Mesodermal cell (in vitro differentiated cells): ENCODE measurements around the gene ZNF581.

Experiments
- H3K27ac ChIP-seq: 2 replicates; pipeline ENCODE4 v1.7.0; 2013; ENCODE audit warnings: mild to moderate bottlenecking, low read depth, low read length, moderate library complexity; ENCODE audit not compliant: severe bottlenecking
- H3K36me3 ChIP-seq: 2 replicates; pipeline ENCODE4 v1.7.1; 2013; ENCODE audit warnings: mild to moderate bottlenecking, low read length, moderate library complexity; ENCODE audit not compliant: control insufficient read depth, insufficient read depth
- H3K4me1 ChIP-seq: one replicate; pipeline ENCODE4 v1.7.1; 2013; ENCODE audit warnings: mild to moderate bottlenecking, low read length; ENCODE audit not compliant: insufficient read depth, control insufficient read depth, poor library complexity, severe bottlenecking
- H3K4me3 ChIP-seq: 2 replicates; pipeline ENCODE4 v1.7.0; 2013; ENCODE audit warnings: low read length, control low read depth, mild to moderate bottlenecking; ENCODE audit not compliant: insufficient read depth, poor library complexity, severe bottlenecking; ENCODE audit errors: extremely low read depth
- H3K9me3 ChIP-seq: 2 replicates; pipeline ENCODE4 v1.7.1; 2013; ENCODE audit warnings: mild to moderate bottlenecking, low read length, moderate library complexity; ENCODE audit not compliant: control insufficient read depth
- WGBS, 2 experiments: methylation state at CpG; one replicate each; pipeline ENCODE4 v1.1.5; 2013; ENCODE audit warnings: missing lambda C conversion rate in 2 of 2; ENCODE audit not compliant: insufficient coverage in 2 of 2; 5-methylcytosine and 5-hydroxymethylcytosine counted together

Gene ZNF581

DNA sequence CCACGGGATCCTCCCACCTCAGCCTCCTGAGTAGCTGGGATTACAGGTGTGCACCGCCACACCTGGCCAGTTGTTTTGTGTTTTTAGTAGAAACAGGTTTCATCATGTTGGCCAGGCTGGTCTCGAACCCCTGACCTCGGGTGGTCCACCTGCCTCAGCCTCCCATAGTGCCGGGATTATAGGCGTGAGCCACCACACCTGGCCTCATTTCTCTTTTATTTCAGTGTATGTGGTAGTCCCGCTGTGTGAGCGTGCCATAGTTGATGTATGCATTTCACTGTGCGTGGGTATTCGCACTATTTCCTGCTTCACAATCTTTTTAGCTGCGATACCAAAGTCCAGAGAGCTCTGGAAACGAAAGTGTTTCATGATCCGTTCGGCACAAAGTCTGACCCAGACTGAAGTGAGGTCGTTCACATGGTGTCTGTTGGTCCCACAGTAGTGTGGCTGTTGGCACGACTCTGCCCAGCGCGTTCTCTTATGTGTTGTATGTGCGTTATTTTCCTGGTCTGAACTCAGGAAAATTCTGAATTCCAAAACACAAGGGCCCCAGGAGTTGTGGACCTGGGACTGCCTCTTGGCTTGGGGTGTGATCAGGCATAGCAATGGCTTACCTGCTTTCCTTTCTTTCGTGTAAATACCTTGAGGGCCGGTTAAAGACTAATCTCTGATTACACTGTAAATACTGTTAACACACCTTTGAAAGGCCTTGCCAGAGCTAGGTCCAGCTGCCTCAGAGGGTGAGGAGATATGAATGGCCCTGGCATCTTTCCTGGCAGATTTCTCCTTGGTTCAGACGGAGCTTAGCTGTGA, 40.2 kb downstream of the ZNF581 start:
- Histone ChIP-seq H3K4me1 (peaks cover 20% of the 10 kb centered on the region), H3K36me3 (peaks cover 81% of the 10 kb centered on the region), H3K9me3 (no peaks in the 10 kb centered on the region), H3K27ac (no peak overlapping the region), H3K4me3 (no peak overlapping the region)
- WGBS, 2 experiments: 93 to 97% methylated on average over 14 to 19 of the region's 22 CpGs

DNA sequence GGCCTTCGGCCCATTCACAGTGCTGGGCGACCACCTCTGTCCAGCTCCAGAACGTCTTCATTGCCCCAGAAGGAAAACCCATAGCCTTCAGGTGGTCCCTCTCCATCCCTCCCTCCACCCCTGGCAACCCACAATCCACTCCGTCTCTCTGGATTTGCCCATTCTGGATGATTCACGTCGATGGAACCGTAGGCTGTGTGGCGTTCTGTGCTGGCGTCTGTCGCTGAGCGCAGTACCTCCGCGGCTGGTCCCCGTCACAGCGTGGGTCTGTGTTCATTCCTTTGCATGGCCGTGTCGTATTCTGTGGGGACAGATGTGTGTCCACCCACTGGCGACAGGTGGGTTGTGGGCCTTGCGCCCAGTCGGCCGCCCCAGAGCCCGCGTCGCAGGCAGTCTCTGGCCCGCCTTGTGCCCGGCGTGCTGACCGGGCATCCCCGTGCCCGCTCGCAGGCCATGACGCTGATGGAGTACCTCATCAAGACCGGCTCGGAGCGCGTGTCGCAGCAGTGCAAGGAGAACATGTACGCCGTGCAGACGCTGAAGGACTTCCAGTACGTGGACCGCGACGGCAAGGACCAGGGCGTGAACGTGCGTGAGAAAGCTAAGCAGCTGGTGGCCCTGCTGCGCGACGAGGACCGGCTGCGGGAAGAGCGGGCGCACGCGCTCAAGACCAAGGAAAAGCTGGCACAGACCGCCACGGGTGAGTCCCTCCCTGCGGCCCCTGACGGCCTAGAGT, 41.7 kb downstream of the ZNF581 start:
- H3K27ac ChIP-seq: no peak overlapping the region
- H3K4me1 ChIP-seq: peaks cover 7% of the 10 kb centered on the region
- H3K4me3 ChIP-seq: no peak overlapping the region
- no peaks in the 10 kb centered on the region for H3K9me3 ChIP-seq
- peaks cover 80% of the 10 kb centered on the region for H3K36me3 ChIP-seq
- 95 to 97% methylated on average over 59 to 60 of the region's 60 CpGs for WGBS, 2 experiments

DNA sequence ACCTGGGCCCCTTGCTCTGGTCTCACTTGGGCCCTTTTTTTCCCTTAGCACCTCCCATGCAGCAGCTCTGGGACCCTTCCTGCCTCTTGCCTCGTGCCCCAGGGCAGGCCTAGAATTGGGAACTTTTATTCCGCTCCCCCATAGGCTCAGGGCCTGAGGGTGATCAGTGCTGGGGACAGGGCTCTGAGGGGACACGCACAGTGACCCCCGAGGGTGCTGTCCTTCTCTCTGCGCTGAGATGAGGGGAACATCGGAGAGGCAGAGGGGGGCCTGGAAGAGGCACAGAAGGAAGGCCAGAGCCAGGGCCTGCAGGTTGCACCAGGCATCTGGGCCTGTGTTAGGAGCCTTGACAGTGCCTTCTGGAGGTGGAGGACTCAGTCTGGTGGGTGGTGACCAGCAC, 42.3 kb downstream of the ZNF581 start:
- H3K4me1 ChIP-seq: peaks cover 2% of the 10 kb centered on the region
- 94 to 97% methylated on average over 4 to 6 of the region's 6 CpGs for WGBS, 2 experiments
- H3K4me3 ChIP-seq: no peak overlapping the region
- no peaks in the 10 kb centered on the region for H3K9me3 ChIP-seq
- H3K27ac ChIP-seq: no peak overlapping the region
- H3K36me3 ChIP-seq: peaks cover 81% of the 10 kb centered on the region

DNA sequence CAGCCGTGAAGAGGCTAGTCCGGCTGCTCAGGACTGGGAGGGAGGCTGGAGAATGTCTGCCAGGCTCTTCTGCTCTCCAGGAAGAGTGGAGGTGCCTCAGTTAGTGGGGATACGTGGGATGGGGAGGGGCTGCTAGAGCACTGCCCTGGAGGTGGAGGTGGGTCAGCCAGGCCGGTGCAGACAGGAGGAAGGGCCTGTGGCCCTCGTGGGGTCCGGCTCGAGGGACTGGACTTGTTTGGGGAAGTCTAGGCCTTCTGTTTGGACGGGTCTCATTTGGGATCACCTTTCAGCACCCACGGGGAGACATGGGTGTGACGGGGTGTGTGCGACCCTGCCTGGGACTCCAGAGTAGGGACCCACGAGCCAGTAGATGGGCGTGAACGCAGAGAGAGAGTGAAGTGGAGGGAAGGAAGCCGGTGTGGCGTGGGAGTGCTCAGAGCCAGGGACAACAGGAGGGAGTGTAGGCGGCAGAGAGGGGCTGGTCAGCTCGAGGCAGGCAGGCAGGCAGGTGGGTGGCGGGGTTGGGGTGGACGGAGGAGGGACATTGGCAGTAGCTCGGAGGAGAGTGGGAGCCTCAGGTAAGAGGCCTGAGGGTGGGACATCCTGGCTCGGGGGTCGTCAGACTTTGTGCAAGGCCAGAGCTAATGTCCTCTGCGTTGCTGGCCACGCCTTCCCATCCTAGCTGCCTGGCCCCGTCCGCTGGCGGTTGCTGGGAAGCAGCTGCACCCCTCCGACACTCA, 43.0 kb downstream of the ZNF581 start:
- 96% methylated on average over 19 to 28 of the region's 29 CpGs for WGBS, 2 experiments
- no peak overlapping the region for H3K27ac ChIP-seq
- peaks cover 80% of the 10 kb centered on the region for H3K36me3 ChIP-seq

GRCh38 chr19:55687281-55688201, 44.1 kb downstream of the ZNF581 start:
- Histone ChIP-seq H3K36me3 (peaks cover 78% of the 10 kb centered on the region), H3K4me1 (no peaks in the 10 kb centered on the region), H3K27ac (no peak overlapping the region), H3K4me3 (no peak overlapping the region), H3K9me3 (no peaks in the 10 kb centered on the region)
- WGBS, 2 experiments: 91 to 95% methylated on average over 20 to 22 of the region's 22 CpGs

More for the DNA sequence above, 43.0 kb downstream of the ZNF581 start:
- no peaks in the 10 kb centered on the region for H3K4me1 ChIP-seq
- no peaks in the 10 kb centered on the region for H3K9me3 ChIP-seq
- no peak overlapping the region for H3K4me3 ChIP-seq

- no peak overlapping the region for H3K27ac ChIP-seq
- H3K36me3 ChIP-seq: peaks cover 82% of the 10 kb centered on the region
- H3K4me3 ChIP-seq: no peak overlapping the region
- 92 to 94% methylated on average over 23 to 24 of the region's 27 CpGs for WGBS, 2 experiments
- no peaks in the 10 kb centered on the region for H3K4me1 ChIP-seq
- no peaks in the 10 kb centered on the region for H3K9me3 ChIP-seq
These were observed 45.2 kb downstream of the ZNF581 start for GRCh38 chr19:55688422-55689218.

- Histone ChIP-seq H3K36me3 (peaks cover 82% of the 10 kb centered on the region), H3K27ac (no peak overlapping the region), H3K4me3 (no peak overlapping the region), H3K4me1 (no peaks in the 10 kb centered on the region), H3K9me3 (no peaks in the 10 kb centered on the region)
- 96 to 97% methylated on average over 25 to 30 of the region's 35 CpGs for WGBS, 2 experiments
These were observed 46.1 kb downstream of the ZNF581 start for GRCh38 chr19:55689411-55690108.

- no peaks in the 10 kb centered on the region for H3K9me3 ChIP-seq
- H3K36me3 ChIP-seq: peaks cover 82% of the 10 kb centered on the region
- no peak overlapping the region for H3K4me3 ChIP-seq
- no peak overlapping the region for H3K27ac ChIP-seq
- no peaks in the 10 kb centered on the region for H3K4me1 ChIP-seq
- WGBS, 2 experiments: 95 to 96% methylated on average over 24 to 25 of the region's 25 CpGs
These were observed 46.8 kb downstream of the ZNF581 start for GRCh38 chr19:55690109-55690768.
